Pancreas (tissue), 10 donors: ENCODE results near the gene CDK5R1. TPM values are rescaled to one million over a fixed set of nuclear protein-coding genes. Genes with fewer than 3 reads are reported as not detected.
A peak's percentile ranks its signal among the peaks of the same experiment; 100 is the strongest.

Experiments
- ATAC-seq, 4 donors: fragments of 200-7000 bp; cut with Tn5 transposase; one replicate each; pipeline versions ENCODE4 v1.8.0 to v1.9.1; 2020; ENCODE audit warnings: mild to moderate bottlenecking in 4 of 4, moderate library complexity in 4 of 4
- DNase-seq, 6 donors: peaks; one replicate each; pipeline ENCODE4 v3.0.0-alpha.2; 2020
- FAIRE-seq: peaks from 2 replicates; lab custom pipeline; 2012; peaks lifted over from hg19 to GRCh38; lab: Jason Lieb, UNC
- H3K27ac ChIP-seq, 4 donors: fragments of 200-600 bp; sonication (generic); 1 replicate in 3 of 4; 2 replicates in 1 of 4; pipeline versions ENCODE4 v1.5.0 to v1.8.0; 2020
- H3K27me3 ChIP-seq, 4 donors: fragments of 200-600 bp; one replicate each; pipeline ENCODE4 v1.8.0; 2021
- H3K36me3 ChIP-seq, 3 donors: fragments of 200-600 bp; sonication (generic) in 1 of 3; one replicate each; pipeline versions ENCODE4 v1.5.0 to v1.8.0; 2020 to 2021
- H3K4me1 ChIP-seq, 3 donors: fragments of 200-600 bp; one replicate each; pipeline ENCODE4 v1.8.0; 2021
- H3K4me3 ChIP-seq, 4 donors: fragments of 200-600 bp; sonication (generic) in 2 of 4; one replicate each; pipeline versions ENCODE4 v1.5.0 to v1.8.0; 2020 to 2021
- H3K9me3 ChIP-seq, 4 donors: fragments of 200-600 bp; one replicate each; pipeline ENCODE4 v1.8.0; 2021
- CTCF ChIP-seq, 4 donors: fragments of 200-600 bp; sonication (generic) in 3 of 4; IDR thresholded peaks; one replicate each; pipeline versions ENCODE4 v1.5.0 to v1.8.0; 2021; ENCODE audit warnings: antibody characterized with exemption in 4 of 4
- WGBS, 2 donors: extraction: QIAGEN DNeasy Blood & Tissue Kit; methylation state at CpG; one replicate each; pipeline ENCODE4 v1.1.7; 2013; 5-methylcytosine and 5-hydroxymethylcytosine counted together
- intact Hi-C, 3 donors: fragments of 100-400 bp; cut with DNase I; formaldehyde crosslinking; loops; one replicate each; pipeline versions ENCODE4 v1.11.1 to v1.14.2; 2022
- polyA plus RNA-seq, 2 donors: library from polyadenylated mRNA; stranded (reverse); fragments of 200-250 nt; gene quantifications; one replicate each; pipeline ENCODE4 v1.2.3, GENCODE V29; 2013
- total RNA-seq, 6 donors: library from RNA; stranded (reverse); fragmentation: NEBNext Ultra II Directional in 4 of 6; extraction: Animal tissue kit (Norgen Biotek cat#: 25700) in 4 of 6; gene quantifications; one replicate each; pipeline versions ENCODE4 v1.2.1 to v1.2.4, GENCODE V29; 2021 to 2023
- donor health status: healthy with polysubstance abuse.
- donor health status: DM: no; HTN: no; CAD: no; lungs with moderate emphysema.
- donor health status: DM: no; HTN: no; CAD: no.
- donor health status: control.
- donor health status: control.
- donor health status: Bipolar disorder and iron deficiency.
- donor health status: DM: yes; HTN: yes; CAD: no.
- donor health status: DM: no; HTN: no; CAD: no.
- donor health status: DM: no; HTN: no; CAD: no.
- donor health status: DM: yes; HTN: yes; CAD: no.

Gene CDK5R1
- total and polyA plus RNA-seq, 8 donors = 0.46 to 5.1 (median 1.0) TPM

DNA sequence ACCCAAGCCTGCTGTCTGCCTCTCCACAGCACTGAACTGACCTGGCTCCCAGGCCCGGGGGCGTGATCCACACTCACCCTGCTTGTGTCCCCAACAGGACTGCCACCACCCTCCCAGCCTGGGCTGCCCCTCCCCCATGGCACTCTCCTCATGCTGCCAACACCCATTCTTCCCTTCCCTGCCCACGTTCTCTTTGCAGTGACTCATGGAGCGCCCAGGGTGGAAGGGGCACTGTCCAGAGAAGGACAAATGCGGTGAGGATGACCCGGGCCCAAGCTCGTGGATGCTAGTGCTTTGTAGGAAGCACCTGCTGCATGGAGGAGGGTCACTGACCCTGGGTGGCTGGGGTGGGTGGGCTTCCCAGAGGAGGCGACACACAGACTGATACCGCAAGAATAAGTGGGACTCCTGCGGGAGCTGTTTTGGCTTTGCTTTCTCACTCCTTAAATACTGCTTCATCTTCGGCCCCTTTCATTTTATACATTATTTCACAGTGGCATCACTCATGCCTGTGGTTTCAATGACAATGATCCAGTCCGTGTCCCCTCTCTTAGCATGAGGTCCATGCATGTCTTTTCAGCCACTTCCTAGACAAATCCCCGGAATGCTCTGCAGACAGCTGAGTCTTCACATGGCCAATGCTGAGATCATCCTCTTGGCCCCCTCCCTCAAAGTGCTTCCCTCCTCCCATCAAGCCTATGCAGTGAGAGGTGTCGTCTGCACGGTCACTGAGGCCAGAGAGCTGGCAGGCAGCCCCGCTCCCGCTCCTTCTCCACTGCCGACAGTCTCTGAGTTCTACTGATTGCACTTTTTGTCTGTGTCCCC is 17.6 kb downstream of the CDK5R1 start:
- ATAC-seq (peak in 1 of 4 donors; percentile 16), DNase-seq (no peak), FAIRE-seq (no peak)
- Histone ChIP-seq H3K9me3 (no peaks in the 10 kb centered on the region), H3K4me3 (no peak overlapping the region), H3K4me1 (no peaks in the 10 kb centered on the region), H3K27me3 (no peaks in the 10 kb centered on the region), H3K27ac (no peak overlapping the region), H3K36me3 (no peaks in the 10 kb centered on the region)
- TF ChIP-seq CTCF (IDR thresholded peaks at IDR 0.05) = no peak
- intact Hi-C loops = no loop called here
- 91% methylated on average over 18 of the region's 18 CpGs for WGBS, 2 donors

DNA sequence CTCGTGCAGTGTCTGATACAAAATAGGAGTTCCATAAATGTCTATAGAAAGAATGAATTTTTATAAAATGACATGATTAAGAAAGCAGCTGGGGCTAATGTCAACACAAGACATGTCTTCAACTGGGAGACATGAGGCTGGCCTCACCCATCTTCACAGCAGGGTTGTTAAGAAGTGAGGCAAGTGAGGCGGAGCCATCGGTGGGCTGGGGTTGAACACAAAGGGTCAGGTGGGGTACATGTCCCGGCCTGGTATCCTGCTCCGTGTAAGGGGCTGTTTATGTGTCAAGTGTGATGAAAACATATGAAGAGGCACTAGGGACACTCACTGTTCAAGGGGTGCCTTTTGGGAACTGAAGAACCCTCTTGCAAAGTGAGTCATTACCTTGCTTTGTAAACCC is 22.1 kb downstream of the CDK5R1 start:
- Histone ChIP-seq H3K4me3 (no peak overlapping the region), H3K4me1 (no peaks in the 10 kb centered on the region), H3K27me3 (no peaks in the 10 kb centered on the region), H3K9me3 (no peaks in the 10 kb centered on the region), H3K27ac (no peak overlapping the region), H3K36me3 (no peaks in the 10 kb centered on the region)
- ATAC-seq = no peak
- FAIRE-seq = no peak
- WGBS, 2 donors = 95 to 98% methylated on average over 5 of the region's 5 CpGs
- intact Hi-C loops = no loop called here
- no peak for TF ChIP-seq CTCF (IDR thresholded peaks at IDR 0.05)
- DNase-seq = no peak

DNA sequence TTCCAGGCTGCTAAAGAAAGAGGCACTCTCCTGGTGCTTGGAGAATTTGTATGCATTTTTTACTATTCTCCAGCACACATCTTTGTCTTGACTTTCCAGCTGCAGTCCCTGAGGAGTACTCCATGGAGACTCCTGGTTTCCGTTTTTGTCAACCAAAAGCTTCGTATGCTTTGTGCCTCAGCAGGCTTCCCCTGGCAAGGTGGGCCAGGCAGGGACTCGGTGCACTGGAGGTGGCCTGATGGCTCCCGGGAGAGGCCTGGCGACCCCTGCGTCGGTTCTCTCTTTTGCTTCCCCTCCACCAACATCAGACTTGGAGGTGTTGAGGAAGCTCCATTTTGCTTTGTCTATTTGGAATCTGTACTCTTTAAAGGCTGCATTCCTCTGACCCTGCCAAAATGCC is 23.7 kb downstream of the CDK5R1 start:
- no peak for FAIRE-seq
- H3K4me3 ChIP-seq = no peak overlapping the region
- no peak for TF ChIP-seq CTCF (IDR thresholded peaks at IDR 0.05)
- intact Hi-C loops = no loop called here
- DNase-seq = no peak
- H3K4me1 ChIP-seq = no peaks in the 10 kb centered on the region
- no peaks in the 10 kb centered on the region for H3K36me3 ChIP-seq
- no peaks in the 10 kb centered on the region for H3K9me3 ChIP-seq
- 87 to 92% methylated on average over 7 of the region's 7 CpGs for WGBS, 2 donors
- no peaks in the 10 kb centered on the region for H3K27me3 ChIP-seq
- H3K27ac ChIP-seq = no peak overlapping the region
- no peak for ATAC-seq

- no peak for TF ChIP-seq CTCF (IDR thresholded peaks at IDR 0.05)
- FAIRE-seq = no peak
- 95 to 100% methylated on average over 2 of the region's 2 CpGs for whole genome bisulfite sequencing, 2 donors
- DNase-seq = no peak
- Histone ChIP-seq H3K27me3 (no peaks in the 10 kb centered on the region), H3K36me3 (no peaks in the 10 kb centered on the region), H3K4me1 (no peaks in the 10 kb centered on the region), H3K9me3 (no peaks in the 10 kb centered on the region), H3K4me3 (no peak overlapping the region), H3K27ac (no peak overlapping the region)
- ATAC-seq = no peak
- intact Hi-C loops = no loop called here
Observed at GRCh38 chr17:32512328-32512727, 25.5 kb downstream of the CDK5R1 start.

DNA sequence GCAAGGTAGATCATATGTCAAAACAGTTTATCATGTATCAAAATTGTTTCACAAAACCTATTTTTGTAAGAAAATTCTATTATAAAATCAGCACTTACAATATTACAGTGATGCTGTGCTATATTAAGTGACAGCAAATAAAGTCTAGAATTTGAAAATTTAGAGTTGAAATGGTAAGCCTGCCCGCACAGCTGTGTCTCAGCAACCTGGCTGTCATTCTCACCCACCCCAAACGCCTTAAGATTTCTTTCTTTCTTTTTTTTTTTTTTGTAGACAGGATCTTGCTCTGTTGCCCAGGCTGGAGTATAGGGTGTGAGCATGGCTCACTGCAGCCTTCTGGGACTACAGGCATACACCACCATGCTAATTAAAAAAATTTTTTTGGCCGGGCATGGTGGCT is 26.8 kb downstream of the CDK5R1 start:
- H3K36me3 ChIP-seq = no peaks in the 10 kb centered on the region
- no peak for ATAC-seq
- DNase-seq = no peak
- no peak for TF ChIP-seq CTCF (IDR thresholded peaks at IDR 0.05)
- H3K27ac ChIP-seq = no peak overlapping the region
- no peaks in the 10 kb centered on the region for H3K9me3 ChIP-seq
- no peak for FAIRE-seq
- WGBS, 2 donors = 83 to 86% methylated on average over 3 of the region's 3 CpGs
- H3K27me3 ChIP-seq = no peaks in the 10 kb centered on the region
- no peak overlapping the region for H3K4me3 ChIP-seq
- intact Hi-C loops = no loop called here
- H3K4me1 ChIP-seq = no peaks in the 10 kb centered on the region
